Type B pancreatic cell (in vitro differentiated cells): ENCODE data around the gene C8A. TPM values are rescaled to one million over a fixed set of nuclear protein-coding genes. Genes with fewer than 3 reads are reported as not detected.

Experiments used
- DNase-seq: peaks from one replicate; pipeline ENCODE4 v3.0.0; 2021; ENCODE audit warnings: mixed read lengths; ENCODE audit not compliant: unreplicated experiment; ENCODE audit errors: extremely low spot score
- H3K27ac Mint-ChIP-seq: 2 replicates; pipeline ENCODE4 v1.8.0; 2021; ENCODE audit warnings: mild to moderate bottlenecking, mixed read lengths
- H3K27me3 Mint-ChIP-seq: 2 replicates; pipeline ENCODE4 v1.8.0; 2021; ENCODE audit warnings: mixed read lengths
- H3K36me3 Mint-ChIP-seq: 2 replicates; pipeline ENCODE4 v1.8.0; 2021; ENCODE audit warnings: mixed read lengths
- H3K4me1 Mint-ChIP-seq: one replicate; pipeline ENCODE4 v1.8.0; 2021; ENCODE audit warnings: mixed read lengths; ENCODE audit not compliant: unreplicated experiment
- H3K4me3 Mint-ChIP-seq: 2 replicates; pipeline ENCODE4 v1.8.0; 2021; ENCODE audit warnings: mild to moderate bottlenecking, mixed read lengths
- H3K9me3 Mint-ChIP-seq: 2 replicates; pipeline ENCODE4 v1.8.0; 2021; ENCODE audit warnings: mixed read lengths
- CTCF ChIP-seq: fragments of 200-600 bp; sonication (generic); conservative IDR thresholded peaks from 2 replicates; pipeline ENCODE4 v1.5.0; 2021; ENCODE audit warnings: antibody characterized with exemption, mild to moderate bottlenecking
- total RNA-seq: library from RNA; stranded (reverse); gene quantifications from 2 replicates; pipeline ENCODE4 v1.2.1, GENCODE V29; 2021; ENCODE audit warnings: low replicate concordance

The C8A gene
- total RNA-seq, 1 donor from 2014 or later = 0.46 TPM

GRCh38 chr1:56939209-56939608 is 84.6 kb downstream of the C8A start:
- no peak for TF ChIP-seq CTCF
- Mint-ChIP-seq H3K27ac (no peak overlapping the region), H3K4me3 (no peak overlapping the region), H3K27me3 (peaks cover 6% of the 10 kb centered on the region), H3K4me1 (peaks cover 4% of the 10 kb centered on the region), H3K36me3 (no peaks in the 10 kb centered on the region), H3K9me3 (no peaks in the 10 kb centered on the region)
- no peak for DNase-seq

GRCh38 chr1:56940039-56940438 is 85.4 kb downstream of the C8A start:
- DNase-seq = no peak
- no peaks in the 10 kb centered on the region for H3K36me3 Mint-ChIP-seq
- no peak overlapping the region for H3K4me3 Mint-ChIP-seq
- H3K9me3 Mint-ChIP-seq = no peaks in the 10 kb centered on the region
- H3K27me3 Mint-ChIP-seq = peaks cover 5% of the 10 kb centered on the region
- no peaks in the 10 kb centered on the region for H3K4me1 Mint-ChIP-seq
- no peak for TF ChIP-seq CTCF
- no peak overlapping the region for H3K27ac Mint-ChIP-seq

- Mint-ChIP-seq H3K9me3 (no peaks in the 10 kb centered on the region), H3K4me1 (no peaks in the 10 kb centered on the region), H3K36me3 (no peaks in the 10 kb centered on the region), H3K27me3 (no peaks in the 10 kb centered on the region), H3K4me3 (no peak overlapping the region), H3K27ac (no peak overlapping the region)
- no peak for DNase-seq
- no peak for TF ChIP-seq CTCF
Measured at GRCh38 chr1:56948403-56949023, 93.9 kb downstream of the C8A start.

GRCh38 chr1:56952501-56952900 is 97.9 kb downstream of the C8A start:
- H3K27ac Mint-ChIP-seq = no peak overlapping the region

GRCh38 chr1:56953386-56953785 is 98.8 kb downstream of the C8A start:
- H3K4me1 Mint-ChIP-seq = peaks cover 10% of the 10 kb centered on the region
- no peaks in the 10 kb centered on the region for H3K36me3 Mint-ChIP-seq
- no peak overlapping the region for H3K27ac Mint-ChIP-seq
- no peaks in the 10 kb centered on the region for H3K9me3 Mint-ChIP-seq
- no peak for DNase-seq
- no peak for TF ChIP-seq CTCF
- peaks cover 10% of the 10 kb centered on the region for H3K27me3 Mint-ChIP-seq
- no peak overlapping the region for H3K4me3 Mint-ChIP-seq

More at GRCh38 chr1:56952501-56952900, 97.9 kb downstream of the C8A start:
- H3K36me3 Mint-ChIP-seq = no peaks in the 10 kb centered on the region
- TF ChIP-seq CTCF = no peak
- H3K4me1 Mint-ChIP-seq = peaks cover under 1% of the 10 kb centered on the region
- peaks cover 5% of the 10 kb centered on the region for H3K27me3 Mint-ChIP-seq
- no peak for DNase-seq
- no peaks in the 10 kb centered on the region for H3K9me3 Mint-ChIP-seq
- H3K4me3 Mint-ChIP-seq = no peak overlapping the region

- no peak for DNase-seq
- Mint-ChIP-seq H3K4me3 (no peak overlapping the region), H3K4me1 (peaks cover 11% of the 10 kb centered on the region), H3K27me3 (peaks cover 14% of the 10 kb centered on the region), H3K36me3 (no peaks in the 10 kb centered on the region), H3K9me3 (peaks cover 5% of the 10 kb centered on the region), H3K27ac (no peak overlapping the region)
- no peak for TF ChIP-seq CTCF
Measured at GRCh38 chr1:56954664-56955063, 100.1 kb downstream of the C8A start.
